ENCODE data around the gene SETD5.
"Not testable (repeated sequence)": the region's sequence is repeated elsewhere in the genome, so short reads cannot be mapped to it uniquely, and the experiment has no call there.

SETD5 gene

DNA sequence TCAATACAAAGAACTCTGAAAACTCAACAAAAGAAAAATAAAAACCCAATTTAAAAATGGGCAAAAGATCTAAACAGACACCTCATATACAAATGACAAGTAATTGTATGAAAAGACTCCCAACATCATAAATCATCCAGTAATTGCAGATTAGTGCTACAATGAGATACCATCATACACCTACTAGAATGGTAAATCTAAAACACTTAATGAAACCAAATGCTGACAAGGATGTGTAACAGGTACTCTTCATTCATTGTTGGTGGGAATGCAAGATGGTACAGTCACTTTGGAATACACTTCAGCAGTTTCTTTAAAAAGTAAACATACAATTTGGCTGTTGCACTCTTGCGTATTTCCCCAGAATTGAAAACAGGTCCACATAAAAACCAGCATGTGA is 87.8 kb downstream of the SETD5 start:
- ATAC-seq: no peak

DNA sequence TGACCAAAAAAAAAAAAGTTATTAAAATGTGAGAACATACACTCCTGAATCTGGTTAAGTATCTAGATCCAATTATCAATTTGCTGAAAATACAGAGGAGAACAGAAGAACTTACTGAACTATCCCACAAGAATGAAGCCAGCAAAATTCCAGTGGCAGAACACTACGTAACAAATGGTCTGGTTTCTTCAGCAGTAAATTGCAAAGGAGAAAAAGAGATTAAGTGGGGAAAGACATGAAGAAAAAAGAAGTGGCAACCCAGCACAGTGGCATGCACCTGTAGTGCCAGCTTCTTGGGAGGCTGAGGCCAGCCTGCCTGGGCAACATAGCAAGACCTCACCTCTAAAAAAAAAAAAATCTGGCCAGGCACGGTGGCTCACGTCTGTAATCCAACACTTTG is 94.1 kb downstream of the SETD5 start:
- TF ChIP-seq, protein P1, sequence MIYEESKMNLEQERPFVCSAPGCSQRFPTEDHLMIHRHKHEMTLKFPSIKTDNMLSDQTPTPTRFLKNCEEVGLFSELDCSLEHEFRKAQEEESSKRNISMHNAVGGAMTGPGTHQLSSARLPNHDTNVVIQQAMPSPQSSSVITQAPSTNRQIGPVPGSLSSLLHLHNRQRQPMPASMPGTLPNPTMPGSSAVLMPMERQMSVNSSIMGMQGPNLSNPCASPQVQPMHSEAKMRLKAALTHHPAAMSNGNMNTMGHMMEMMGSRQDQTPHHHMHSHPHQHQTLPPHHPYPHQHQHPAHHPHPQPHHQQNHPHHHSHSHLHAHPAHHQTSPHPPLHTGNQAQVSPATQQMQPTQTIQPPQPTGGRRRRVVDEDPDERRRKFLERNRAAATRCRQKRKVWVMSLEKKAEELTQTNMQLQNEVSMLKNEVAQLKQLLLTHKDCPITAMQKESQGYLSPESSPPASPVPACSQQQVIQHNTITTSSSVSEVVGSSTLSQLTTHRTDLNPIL (CRISPR knock-in tag; IDR thresholded peaks at IDR 0.05; ENCODE audit: low read depth): no peak
- TF ChIP-seq ZFP3 (CRISPR knock-in tag; IDR thresholded peaks at IDR 0.05): no peak
- TF ChIP-seq RARB (CRISPR knock-in tag; IDR thresholded peaks at IDR 0.05): no peak
- TF ChIP-seq OSR1 (CRISPR knock-in tag; IDR thresholded peaks at IDR 0.05): no peak
- TF ChIP-seq BACH2 (CRISPR knock-in tag; IDR thresholded peaks at IDR 0.05; ENCODE audit: borderline replicate concordance): no peak
- no peak for TF ChIP-seq CSDC2 (CRISPR knock-in tag; IDR thresholded peaks at IDR 0.05)
- no peak for TF ChIP-seq GLIS3 (CRISPR knock-in tag; IDR thresholded peaks at IDR 0.05)
- TF ChIP-seq ESRRG (CRISPR knock-in tag; IDR thresholded peaks at IDR 0.05): no peak
- TF ChIP-seq ZNF70 (CRISPR knock-in tag; IDR thresholded peaks at IDR 0.05): no peak
- no peak for TF ChIP-seq SNAI2 (CRISPR knock-in tag; IDR thresholded peaks at IDR 0.05)
- no peak for TF ChIP-seq ISL1 (CRISPR knock-in tag; IDR thresholded peaks at IDR 0.05)
- TF ChIP-seq TCF4 (CRISPR knock-in tag; IDR thresholded peaks at IDR 0.05; ENCODE audit: borderline replicate concordance): no peak
- TF ChIP-seq, protein P2, sequence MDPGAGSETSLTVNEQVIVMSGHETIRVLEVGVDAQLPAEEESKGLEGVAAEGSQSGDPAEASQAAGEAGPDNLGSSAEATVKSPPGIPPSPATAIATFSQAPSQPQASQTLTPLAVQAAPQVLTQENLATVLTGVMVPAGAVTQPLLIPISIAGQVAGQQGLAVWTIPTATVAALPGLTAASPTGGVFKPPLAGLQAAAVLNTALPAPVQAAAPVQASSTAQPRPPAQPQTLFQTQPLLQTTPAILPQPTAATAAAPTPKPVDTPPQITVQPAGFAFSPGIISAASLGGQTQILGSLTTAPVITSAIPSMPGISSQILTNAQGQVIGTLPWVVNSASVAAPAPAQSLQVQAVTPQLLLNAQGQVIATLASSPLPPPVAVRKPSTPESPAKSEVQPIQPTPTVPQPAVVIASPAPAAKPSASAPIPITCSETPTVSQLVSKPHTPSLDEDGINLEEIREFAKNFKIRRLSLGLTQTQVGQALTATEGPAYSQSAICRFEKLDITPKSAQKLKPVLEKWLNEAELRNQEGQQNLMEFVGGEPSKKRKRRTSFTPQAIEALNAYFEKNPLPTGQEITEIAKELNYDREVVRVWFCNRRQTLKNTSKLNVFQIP (CRISPR knock-in tag; IDR thresholded peaks at IDR 0.05; ENCODE audit: borderline replicate concordance, low read depth): no peak
- TF ChIP-seq ZNF565 (CRISPR knock-in tag; conservative IDR thresholded peaks at IDR 0.05; ENCODE audit: low read depth): no peak
- TF ChIP-seq, protein P3, sequence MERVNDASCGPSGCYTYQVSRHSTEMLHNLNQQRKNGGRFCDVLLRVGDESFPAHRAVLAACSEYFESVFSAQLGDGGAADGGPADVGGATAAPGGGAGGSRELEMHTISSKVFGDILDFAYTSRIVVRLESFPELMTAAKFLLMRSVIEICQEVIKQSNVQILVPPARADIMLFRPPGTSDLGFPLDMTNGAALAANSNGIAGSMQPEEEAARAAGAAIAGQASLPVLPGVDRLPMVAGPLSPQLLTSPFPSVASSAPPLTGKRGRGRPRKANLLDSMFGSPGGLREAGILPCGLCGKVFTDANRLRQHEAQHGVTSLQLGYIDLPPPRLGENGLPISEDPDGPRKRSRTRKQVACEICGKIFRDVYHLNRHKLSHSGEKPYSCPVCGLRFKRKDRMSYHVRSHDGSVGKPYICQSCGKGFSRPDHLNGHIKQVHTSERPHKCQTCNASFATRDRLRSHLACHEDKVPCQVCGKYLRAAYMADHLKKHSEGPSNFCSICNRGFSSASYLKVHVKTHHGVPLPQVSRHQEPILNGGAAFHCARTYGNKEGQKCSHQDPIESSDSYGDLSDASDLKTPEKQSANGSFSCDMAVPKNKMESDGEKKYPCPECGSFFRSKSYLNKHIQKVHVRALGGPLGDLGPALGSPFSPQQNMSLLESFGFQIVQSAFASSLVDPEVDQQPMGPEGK (CRISPR knock-in tag; IDR thresholded peaks at IDR 0.05; ENCODE audit: borderline replicate concordance): no peak
- no peak for TF ChIP-seq ARNTL (CRISPR knock-in tag; IDR thresholded peaks at IDR 0.05; ENCODE audit: borderline replicate concordance, low read depth)
- TF ChIP-seq ZC3H10 (CRISPR knock-in tag; IDR thresholded peaks at IDR 0.05): no peak
- TF ChIP-seq PPARA (CRISPR knock-in tag; IDR thresholded peaks at IDR 0.05; ENCODE audit: borderline replicate concordance): no peak
- ATAC-seq: no peak

More for the DNA sequence above, 87.8 kb downstream of the SETD5 start:
- TF ChIP-seq SNAI2 (CRISPR knock-in tag; IDR thresholded peaks at IDR 0.05): no peak
- no peak for TF ChIP-seq RARB (CRISPR knock-in tag; IDR thresholded peaks at IDR 0.05)
- no peak for TF ChIP-seq ZC3H10 (CRISPR knock-in tag; IDR thresholded peaks at IDR 0.05)
- TF ChIP-seq ZNF8 (CRISPR knock-in tag; IDR thresholded peaks at IDR 0.05): no peak
- TF ChIP-seq, protein P2 (CRISPR knock-in tag; IDR thresholded peaks at IDR 0.05; ENCODE audit: borderline replicate concordance, low read depth): no peak
- no peak for TF ChIP-seq ZNF565 (CRISPR knock-in tag; conservative IDR thresholded peaks at IDR 0.05; ENCODE audit: low read depth)
- TF ChIP-seq ZFP30 (CRISPR knock-in tag; IDR thresholded peaks at IDR 0.05): no peak
- TF ChIP-seq ESRRG (CRISPR knock-in tag; IDR thresholded peaks at IDR 0.05): no peak
- no peak for TF ChIP-seq CSDC2 (CRISPR knock-in tag; IDR thresholded peaks at IDR 0.05)
- TF ChIP-seq GLIS3 (CRISPR knock-in tag; IDR thresholded peaks at IDR 0.05): no peak
- no peak for TF ChIP-seq TOX (CRISPR knock-in tag; IDR thresholded peaks at IDR 0.05; ENCODE audit: borderline replicate concordance)
- TF ChIP-seq, protein P4, sequence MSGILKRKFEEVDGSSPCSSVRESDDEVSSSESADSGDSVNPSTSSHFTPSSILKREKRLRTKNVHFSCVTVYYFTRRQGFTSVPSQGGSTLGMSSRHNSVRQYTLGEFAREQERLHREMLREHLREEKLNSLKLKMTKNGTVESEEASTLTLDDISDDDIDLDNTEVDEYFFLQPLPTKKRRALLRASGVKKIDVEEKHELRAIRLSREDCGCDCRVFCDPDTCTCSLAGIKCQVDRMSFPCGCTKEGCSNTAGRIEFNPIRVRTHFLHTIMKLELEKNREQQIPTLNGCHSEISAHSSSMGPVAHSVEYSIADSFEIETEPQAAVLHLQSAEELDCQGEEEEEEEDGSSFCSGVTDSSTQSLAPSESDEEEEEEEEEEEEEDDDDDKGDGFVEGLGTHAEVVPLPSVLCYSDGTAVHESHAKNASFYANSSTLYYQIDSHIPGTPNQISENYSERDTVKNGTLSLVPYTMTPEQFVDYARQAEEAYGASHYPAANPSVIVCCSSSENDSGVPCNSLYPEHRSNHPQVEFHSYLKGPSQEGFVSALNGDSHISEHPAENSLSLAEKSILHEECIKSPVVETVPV (CRISPR knock-in tag; IDR thresholded peaks at IDR 0.05): no peak
- TF ChIP-seq BACH2 (CRISPR knock-in tag; IDR thresholded peaks at IDR 0.05; ENCODE audit: borderline replicate concordance): no peak
- TF ChIP-seq TCF4 (CRISPR knock-in tag; IDR thresholded peaks at IDR 0.05; ENCODE audit: borderline replicate concordance): no peak
- no peak for TF ChIP-seq OSR1 (CRISPR knock-in tag; IDR thresholded peaks at IDR 0.05)

DNA sequence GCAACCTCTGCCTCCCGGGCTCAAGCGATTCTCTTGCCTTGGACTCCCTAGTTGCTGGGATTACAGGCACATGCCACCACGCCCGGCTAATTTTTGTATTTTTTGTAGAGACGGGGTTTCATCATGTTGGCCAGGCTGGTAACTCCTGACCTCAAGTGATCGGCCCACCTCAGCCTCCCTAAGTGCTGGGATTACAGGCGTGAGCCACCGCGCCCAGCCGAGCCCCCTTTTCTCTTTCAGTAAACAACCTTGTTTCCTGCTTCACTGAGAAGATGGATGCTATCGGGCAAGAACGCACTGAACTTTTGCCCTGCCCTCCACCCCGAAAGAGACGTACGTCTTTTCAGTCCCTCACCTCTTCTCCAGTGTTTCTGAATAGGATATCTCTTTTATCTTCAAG is 96.6 kb downstream of the SETD5 start:
- not testable (repeated sequence) for ATAC-seq
